GM12864 (cell line): ENCODE measurements around the gene ARID1B.

Experiments
- DNase-seq: peaks from one replicate; pipeline ENCODE4 v3.0.0-alpha.2; 2011; ENCODE audit warnings: low read depth
- H3K4me3 ChIP-seq: 2 replicates; pipeline ENCODE4 v1.5.1; 2011; ENCODE audit warnings: mild to moderate bottlenecking, low read depth, low read length, control low read depth
- CTCF ChIP-seq: IDR thresholded peaks from 2 replicates; pipeline ENCODE4 v1.5.1; 2011; ENCODE audit warnings: low read depth, mild to moderate bottlenecking, moderate library complexity, low read length, control low read depth, inconsistent platforms; ENCODE audit errors: missing control alignments

The ARID1B gene

GRCh38 chr6:156867121-156867520 lies 89.9 kb downstream of the ARID1B start:
- no peak for DNase-seq
- no peak for TF ChIP-seq CTCF
- no peak overlapping the region for H3K4me3 ChIP-seq

GRCh38 chr6:156868385-156868784 lies 91.2 kb downstream of the ARID1B start:
- no peak for TF ChIP-seq CTCF
- no peak for DNase-seq
- H3K4me3 ChIP-seq: no peak overlapping the region

GRCh38 chr6:156869980-156870398 lies 92.8 kb downstream of the ARID1B start:
- no peak for TF ChIP-seq CTCF
- no peak overlapping the region for H3K4me3 ChIP-seq
- no peak for DNase-seq

- no peak overlapping the region for H3K4me3 ChIP-seq
- TF ChIP-seq CTCF: no peak
- DNase-seq: no peak
Measured at GRCh38 chr6:156870924-156871539, 93.9 kb downstream of the ARID1B start.

GRCh38 chr6:156872903-156873302 lies 95.7 kb downstream of the ARID1B start:
- DNase-seq: no peak
- no peak overlapping the region for H3K4me3 ChIP-seq
- TF ChIP-seq CTCF: no peak

GRCh38 chr6:156873654-156874380 lies 96.6 kb downstream of the ARID1B start:
- no peak overlapping the region for H3K4me3 ChIP-seq
- no peak for DNase-seq
- no peak for TF ChIP-seq CTCF

- H3K4me3 ChIP-seq: no peak overlapping the region
- DNase-seq: no peak
- no peak for TF ChIP-seq CTCF
Measured at GRCh38 chr6:156875062-156875461, 97.9 kb downstream of the ARID1B start.
